ENCODE results near the gene CFAP65. TPM values are rescaled to one million over a fixed set of nuclear protein-coding genes. Genes with fewer than 3 reads are reported as not detected.

Gene CFAP65
- total RNA-seq, 4 donors from 2014 or later, result not detected

- TF ChIP-seq CTCF (IDR thresholded peaks at IDR 0.05; ENCODE audit: low read depth), result no peak
Measured at GRCh38 chr2:219056896-219057708, 15.8 kb upstream of the CFAP65 start.

DNA sequence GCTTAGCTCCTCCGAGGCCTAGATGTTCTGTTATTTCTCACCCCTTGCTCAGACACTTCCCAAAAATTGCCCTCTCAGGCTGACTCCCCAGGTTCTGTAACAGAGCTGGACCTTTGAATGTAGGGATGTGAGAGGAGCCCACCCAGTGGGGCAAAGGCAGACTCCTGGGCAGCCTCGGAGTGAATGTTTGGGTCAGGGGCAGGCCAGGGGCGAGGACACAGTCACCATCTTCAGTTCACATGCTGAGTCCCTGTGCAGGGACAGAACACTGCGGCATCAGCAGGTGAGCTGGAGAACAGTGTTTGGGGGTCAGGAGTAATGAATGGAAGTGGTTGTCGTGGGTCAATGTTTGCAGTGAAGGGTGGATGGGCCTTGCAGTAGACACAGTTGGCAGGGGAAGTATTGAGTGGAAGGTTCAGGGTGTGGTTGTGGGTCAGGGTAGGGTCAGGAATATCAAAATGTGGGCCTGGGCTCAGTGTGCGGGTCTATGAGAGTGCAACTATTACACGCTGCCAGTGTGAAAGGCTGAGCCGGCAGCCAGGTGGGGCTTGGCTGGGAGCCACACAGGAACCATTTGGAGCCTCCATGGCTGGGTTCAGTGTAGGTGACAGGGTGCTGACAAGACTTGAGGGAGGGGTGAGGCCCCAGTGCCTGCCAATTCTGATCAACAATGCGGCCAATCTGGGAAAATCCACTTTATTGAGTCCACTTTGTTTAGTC lies 15.0 kb upstream of the CFAP65 start:
- no peak for TF ChIP-seq CTCF (IDR thresholded peaks at IDR 0.05; ENCODE audit: low read depth)

GRCh38 chr2:219054956-219055903 lies 13.9 kb upstream of the CFAP65 start:
- TF ChIP-seq CTCF (IDR thresholded peaks at IDR 0.05; ENCODE audit: low read depth), result no peak

GRCh38 chr2:219049282-219049681 lies 8.0 kb upstream of the CFAP65 start:
- TF ChIP-seq CTCF (IDR thresholded peaks at IDR 0.05; ENCODE audit: low read depth), result no peak

- no peak for TF ChIP-seq CTCF (IDR thresholded peaks at IDR 0.05; ENCODE audit: low read depth)
Measured at GRCh38 chr2:219045937-219046550, 4.7 kb upstream of the CFAP65 start.

- no peak for TF ChIP-seq CTCF (IDR thresholded peaks at IDR 0.05; ENCODE audit: low read depth)
Measured at GRCh38 chr2:219042750-219043149, 1.4 kb upstream of the CFAP65 start.
